ENCODE results near the gene DST.

DNA sequence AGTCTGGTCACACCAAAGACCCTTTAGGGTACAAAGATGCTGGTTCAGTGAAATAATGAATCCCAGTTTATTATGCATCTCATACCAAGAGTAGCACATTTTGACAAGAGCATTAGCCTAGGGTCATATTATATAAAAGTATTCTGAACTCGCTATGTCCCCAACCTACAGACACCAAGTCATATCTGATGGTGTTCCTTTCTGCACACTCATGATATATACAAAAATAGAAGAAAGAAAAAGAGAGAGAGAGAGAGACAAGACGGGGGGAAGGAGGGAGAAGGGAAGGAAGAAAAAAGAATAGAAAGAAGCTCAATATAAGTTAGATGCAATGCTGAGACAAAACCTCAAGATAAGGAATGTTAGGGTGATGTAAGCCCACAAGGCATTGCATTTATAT lies 131.1 kb downstream of the DST start:
- TF ChIP-seq, protein P1, sequence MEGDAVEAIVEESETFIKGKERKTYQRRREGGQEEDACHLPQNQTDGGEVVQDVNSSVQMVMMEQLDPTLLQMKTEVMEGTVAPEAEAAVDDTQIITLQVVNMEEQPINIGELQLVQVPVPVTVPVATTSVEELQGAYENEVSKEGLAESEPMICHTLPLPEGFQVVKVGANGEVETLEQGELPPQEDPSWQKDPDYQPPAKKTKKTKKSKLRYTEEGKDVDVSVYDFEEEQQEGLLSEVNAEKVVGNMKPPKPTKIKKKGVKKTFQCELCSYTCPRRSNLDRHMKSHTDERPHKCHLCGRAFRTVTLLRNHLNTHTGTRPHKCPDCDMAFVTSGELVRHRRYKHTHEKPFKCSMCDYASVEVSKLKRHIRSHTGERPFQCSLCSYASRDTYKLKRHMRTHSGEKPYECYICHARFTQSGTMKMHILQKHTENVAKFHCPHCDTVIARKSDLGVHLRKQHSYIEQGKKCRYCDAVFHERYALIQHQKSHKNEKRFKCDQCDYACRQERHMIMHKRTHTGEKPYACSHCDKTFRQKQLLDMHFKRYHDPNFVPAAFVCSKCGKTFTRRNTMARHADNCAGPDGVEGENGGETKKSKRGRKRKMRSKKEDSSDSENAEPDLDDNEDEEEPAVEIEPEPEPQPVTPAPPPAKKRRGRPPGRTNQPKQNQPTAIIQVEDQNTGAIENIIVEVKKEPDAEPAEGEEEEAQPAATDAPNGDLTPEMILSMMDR (IDR thresholded peaks at IDR 0.05) = no peak
- no peak for TF ChIP-seq RAD21 (IDR thresholded peaks at IDR 0.05; ENCODE audit: low read length)
- no peak for TF ChIP-seq EP300 (IDR thresholded peaks at IDR 0.05; ENCODE audit: borderline replicate concordance in 1 of 2, low read depth in 1 of 2, low read length in 1 of 2)
- no peak for TF ChIP-seq USF2 (IDR thresholded peaks at IDR 0.05; ENCODE audit: borderline replicate concordance, low read depth, low read length)
- no peak for TF ChIP-seq MXI1 (IDR thresholded peaks at IDR 0.05; ENCODE audit: low read depth, low read length)
- TF ChIP-seq, protein P2, sequence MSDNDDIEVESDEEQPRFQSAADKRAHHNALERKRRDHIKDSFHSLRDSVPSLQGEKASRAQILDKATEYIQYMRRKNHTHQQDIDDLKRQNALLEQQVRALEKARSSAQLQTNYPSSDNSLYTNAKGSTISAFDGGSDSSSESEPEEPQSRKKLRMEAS (IDR thresholded peaks at IDR 0.05; ENCODE audit: low read depth) = no peak
- TF ChIP-seq CHD2 (IDR thresholded peaks at IDR 0.05; ENCODE audit: low read length, partially characterized antibody) = no peak
- no peak for TF ChIP-seq TEAD4 (IDR thresholded peaks at IDR 0.05; ENCODE audit: borderline replicate concordance, insufficient read depth)

Measured in SK-N-SH (cell line).